HG02763 (cell line): ENCODE measurements around the gene FOXN1.
A peak's percentile ranks its signal among the peaks of the same experiment; 100 is the strongest.

Experiments used
- ATAC-seq: cut with Tn5 transposase; IDR thresholded peaks from one replicate; pipeline ENCODE4 v1.9.1; 2021; ENCODE audit warnings: mild to moderate bottlenecking, moderate library complexity; ENCODE audit not compliant: unreplicated experiment

Gene FOXN1

GRCh38 chr17:28476076-28476865 is 29.9 kb upstream of the FOXN1 start:
- ATAC-seq: no peak

- no peak for ATAC-seq
Observed at GRCh38 chr17:28477928-28478327, 28.2 kb upstream of the FOXN1 start.

DNA sequence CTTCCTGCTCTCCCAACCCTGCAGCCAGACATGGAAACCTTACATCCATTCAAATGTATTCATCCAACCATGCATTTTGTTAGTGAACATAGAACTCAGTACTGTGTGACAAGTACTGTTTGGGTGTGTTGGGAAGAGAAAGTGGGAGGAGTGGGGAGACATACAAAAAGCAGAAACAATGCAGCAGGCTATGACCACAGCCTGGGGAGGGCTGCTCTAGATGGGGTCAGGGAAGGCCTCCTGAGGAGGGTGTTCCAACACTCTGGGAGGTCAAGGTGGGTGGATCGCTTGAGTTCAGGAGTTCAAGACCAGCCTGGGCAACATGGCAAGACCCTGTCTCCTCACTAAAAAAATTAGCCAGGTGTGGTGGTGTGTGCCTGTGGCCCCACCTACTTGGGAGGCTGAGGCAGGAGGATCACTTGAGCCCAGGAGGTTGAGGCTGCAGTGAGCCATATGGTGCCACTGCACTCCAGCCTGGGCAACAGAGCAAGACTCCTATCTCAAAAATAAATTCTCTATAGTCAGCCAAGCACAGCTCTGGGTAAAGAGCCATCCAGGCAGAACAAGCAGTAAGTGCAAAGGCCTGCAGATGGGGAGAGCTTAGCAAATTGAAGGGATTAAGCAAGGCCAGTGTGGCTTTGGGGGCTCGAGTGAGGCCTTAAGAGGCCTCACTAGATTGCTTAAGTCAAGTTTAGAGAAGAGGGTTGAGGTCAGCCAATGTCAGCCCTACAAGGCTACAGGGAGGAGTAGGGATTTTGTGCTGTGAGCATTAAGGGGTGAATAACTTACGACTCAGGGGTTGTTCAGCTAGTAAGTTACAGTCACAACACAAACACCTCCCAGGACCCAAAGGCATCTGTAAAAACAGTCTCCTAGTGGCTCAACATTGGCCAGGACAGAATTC is 27.2 kb upstream of the FOXN1 start:
- no peak for ATAC-seq

DNA sequence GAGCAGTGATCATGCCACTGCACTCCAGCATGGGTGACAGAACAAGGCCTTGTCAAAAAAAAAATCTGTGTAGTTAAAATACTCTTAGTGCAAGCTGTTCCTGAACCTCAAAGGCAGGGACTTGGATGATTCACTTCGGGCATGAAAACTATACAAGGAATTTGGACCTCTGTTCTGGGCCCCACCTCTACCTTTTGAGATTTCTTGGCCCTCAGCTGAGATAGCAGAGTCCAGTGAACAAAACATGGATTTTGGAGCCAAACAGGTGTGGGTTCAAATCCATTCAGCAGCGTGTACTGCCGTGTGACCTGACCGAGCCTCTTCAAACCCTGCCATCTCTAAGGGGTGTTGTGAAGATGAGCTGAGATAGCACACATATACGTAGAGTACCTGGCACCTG is 25.9 kb upstream of the FOXN1 start:
- ATAC-seq: no peak

- no peak for ATAC-seq
Observed at GRCh38 chr17:28480799-28481571, 25.2 kb upstream of the FOXN1 start.

- no peak for ATAC-seq
Observed at GRCh38 chr17:28482551-28483199, 23.5 kb upstream of the FOXN1 start.

DNA sequence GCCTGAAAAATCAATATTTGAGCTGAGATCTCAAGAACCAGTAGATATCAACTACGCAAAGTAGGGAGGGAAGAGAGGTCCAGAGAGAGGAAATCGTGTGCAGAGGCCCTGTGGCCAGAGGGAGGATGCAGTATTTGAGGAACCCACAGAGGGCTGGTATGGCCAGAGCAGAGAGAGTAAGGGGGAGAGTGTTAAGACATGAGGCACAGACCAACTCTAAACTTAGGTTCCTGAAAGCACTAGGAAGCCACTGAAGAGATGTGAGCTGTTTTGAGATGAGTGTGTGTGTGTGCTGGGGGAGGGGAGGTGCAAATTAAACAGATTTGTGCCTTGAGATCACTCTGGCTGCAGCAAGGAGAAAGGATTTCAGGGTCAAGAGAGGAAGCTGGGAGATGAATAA is 21.9 kb upstream of the FOXN1 start:
- ATAC-seq: peak; percentile 67

DNA sequence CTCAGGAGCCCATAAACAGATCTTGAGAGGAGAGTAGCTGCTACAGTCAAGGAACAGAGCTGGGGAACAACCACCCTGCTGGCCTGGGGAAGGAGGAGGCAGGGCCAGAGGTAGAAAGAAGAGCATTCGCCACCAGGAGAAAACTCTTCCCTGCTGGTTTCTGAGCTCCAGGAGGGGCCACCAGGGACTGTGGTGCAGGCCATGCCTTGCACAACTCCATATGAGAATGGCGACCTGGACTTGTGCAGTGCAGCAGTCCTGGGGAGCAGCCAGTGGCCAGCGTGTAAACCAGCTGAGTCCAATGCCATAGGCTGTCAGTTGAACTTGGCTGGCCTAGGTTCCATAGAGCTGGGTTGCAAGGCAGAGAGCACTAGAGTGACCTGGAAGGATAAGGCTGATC is 21.1 kb upstream of the FOXN1 start:
- ATAC-seq: no peak

DNA sequence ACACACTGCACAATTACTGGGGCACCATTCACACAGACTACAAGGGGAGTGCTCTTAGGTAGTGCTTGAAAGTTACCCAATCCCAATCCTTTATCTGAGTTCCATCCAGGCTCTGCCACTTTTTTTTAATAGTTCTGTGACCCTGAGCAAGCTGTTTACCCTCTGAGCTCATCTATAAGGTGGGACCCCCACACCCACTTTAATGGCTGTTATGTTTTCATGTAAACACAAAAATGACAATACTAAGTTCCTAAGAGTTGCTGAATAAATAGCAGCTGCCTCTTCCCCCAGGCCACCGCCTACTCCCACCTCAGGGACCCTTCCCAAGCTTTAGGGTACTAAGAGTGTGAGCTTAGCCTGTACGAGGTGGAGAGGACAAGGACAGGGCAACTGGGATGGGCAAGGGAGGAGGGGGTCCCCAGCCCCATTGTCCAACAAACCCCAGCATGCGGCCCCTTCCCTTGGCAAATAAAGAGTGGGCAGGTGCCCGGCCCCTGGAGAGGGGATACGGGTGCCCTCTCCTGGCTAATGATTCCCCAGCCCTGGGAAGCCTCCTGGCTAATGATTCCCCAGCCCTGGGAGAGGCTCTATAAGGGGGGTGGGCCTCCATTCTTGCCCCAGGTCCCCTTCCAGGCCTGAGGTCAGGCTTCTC is 18.1 kb upstream of the FOXN1 start:
- no peak for ATAC-seq

DNA sequence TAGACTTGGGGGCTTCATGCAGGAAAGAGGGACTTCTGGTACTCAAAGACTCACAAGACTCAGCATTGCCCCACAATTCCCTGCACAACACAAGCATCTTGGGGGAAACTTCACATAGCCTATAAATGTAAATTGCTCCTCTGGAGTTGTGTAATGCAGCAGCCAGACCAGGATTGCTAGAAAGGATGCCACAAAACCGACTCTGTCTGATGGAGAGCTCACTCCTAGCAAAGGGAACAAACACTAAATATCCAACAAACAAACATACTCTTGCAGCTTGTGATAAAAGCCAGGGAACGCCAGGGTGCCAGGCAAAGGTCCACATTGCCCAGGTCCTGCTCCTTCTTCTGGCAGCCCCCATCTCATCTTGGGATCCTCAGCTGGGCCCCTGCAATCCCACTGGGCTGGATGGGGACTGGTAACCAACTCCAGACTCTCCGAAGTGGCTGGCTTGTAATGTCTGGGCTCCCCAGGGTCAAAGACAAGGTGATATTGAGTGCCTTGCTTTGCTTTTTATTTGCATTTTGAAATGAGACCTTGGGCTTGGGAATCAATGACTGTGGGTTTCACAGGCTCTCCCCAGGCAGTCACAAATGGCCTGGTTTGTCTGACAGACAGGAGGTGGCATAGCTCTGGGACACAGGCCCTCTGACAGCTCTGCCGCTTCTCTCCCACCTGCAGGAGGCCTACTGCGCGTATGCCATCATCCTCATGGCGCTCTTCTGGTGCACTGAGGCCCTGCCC is 17.4 kb upstream of the FOXN1 start:
- no peak for ATAC-seq

DNA sequence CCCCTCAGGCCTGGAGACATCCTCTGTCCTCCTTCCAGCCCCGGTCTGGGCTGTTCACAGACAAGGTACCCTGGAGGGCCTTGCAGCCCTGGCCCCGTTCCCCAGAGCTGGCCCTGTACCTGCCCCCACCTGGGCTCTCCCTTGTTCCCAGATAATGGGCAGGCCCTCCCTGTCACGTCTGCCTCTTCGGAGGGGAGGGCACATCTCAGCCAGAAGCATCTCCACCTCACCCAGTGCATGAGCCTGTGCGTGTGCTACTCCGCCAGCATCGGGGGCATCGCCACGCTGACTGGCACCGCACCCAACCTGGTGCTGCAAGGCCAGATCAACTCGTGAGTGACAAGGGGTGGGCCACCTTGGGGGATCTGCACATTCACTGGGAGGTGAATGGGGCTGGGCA is 14.9 kb upstream of the FOXN1 start:
- no peak for ATAC-seq

DNA sequence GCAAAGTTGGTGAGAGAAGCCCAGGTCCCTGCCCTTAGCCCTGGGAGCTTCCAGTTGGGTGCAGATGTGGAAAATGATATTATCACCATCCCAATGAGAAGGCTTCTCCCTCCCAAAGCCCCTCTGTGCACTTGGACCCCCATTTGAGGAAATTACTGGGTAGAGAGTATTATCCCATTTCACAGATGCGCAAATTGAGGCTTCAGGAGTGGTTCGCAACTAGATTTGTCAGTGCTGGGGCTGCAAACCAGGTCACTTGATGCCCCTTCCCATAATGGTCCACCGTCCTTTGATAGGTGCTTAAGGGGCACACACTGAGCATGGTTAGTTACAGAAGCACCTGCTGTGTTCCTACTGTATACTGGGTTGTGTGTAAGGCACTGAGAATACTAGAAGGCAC is 14.3 kb upstream of the FOXN1 start:
- no peak for ATAC-seq

GRCh38 chr17:28492352-28493310 is 13.5 kb upstream of the FOXN1 start:
- no peak for ATAC-seq

DNA sequence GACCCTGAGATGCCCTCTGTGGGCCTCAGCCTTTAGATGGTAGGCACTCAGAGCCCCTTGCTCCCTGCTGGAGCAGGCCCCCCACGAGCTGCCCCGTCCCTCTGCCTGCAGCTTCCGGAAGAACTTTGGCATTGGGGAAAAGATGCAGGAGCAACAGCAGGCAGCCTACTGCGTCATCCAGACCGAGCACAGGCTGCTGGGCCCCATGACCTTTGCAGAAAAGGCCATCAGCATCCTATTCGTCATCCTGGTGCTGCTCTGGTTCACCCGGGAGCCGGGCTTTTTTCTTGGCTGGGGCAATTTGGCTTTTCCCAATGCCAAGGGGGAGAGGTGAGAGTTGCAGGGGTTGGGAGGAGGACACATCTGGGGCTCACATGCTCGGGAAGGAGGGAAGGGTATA is 12.7 kb upstream of the FOXN1 start:
- no peak for ATAC-seq

DNA sequence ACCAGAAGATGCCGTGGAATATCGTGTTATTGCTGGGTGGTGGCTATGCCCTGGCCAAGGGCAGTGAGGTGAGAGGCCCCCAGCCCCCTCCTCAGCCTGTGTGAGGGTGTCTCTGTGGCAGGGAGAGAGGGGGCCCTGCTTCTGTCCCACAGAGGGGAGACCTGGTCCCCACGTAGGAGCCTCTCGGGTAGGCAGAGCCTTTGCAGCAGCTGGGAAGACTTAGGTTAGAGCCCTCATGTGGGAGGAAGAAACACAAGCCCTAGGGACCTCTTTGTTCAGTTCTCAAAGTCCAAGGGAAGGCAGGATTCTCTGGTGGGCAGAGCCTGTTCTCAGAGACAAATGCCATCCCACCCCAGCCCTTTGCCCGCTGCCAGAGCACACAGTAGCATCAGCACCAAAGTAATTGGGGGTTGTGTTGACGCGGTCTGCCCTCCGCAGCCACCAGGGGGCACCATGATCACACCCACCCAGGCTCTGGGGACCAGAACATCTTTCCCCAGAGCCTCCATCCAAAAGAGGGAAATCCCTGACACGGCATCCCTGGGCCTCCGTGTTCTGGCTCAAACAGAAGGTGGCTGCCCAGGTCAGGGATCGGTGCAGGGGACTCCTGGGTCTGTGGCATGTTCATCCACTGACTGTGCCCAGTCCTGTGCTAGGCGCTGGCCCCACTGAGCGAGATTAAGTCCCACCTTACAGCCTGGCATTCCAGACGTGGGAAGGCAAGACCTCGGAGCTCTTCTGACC is 11.5 kb upstream of the FOXN1 start:
- ATAC-seq: no peak

- no peak for ATAC-seq
Observed at GRCh38 chr17:28495635-28496034, 10.5 kb upstream of the FOXN1 start.

GRCh38 chr17:28497931-28498330 is 8.2 kb upstream of the FOXN1 start:
- no peak for ATAC-seq
